Inflammatory macrophage treated with lipopolysaccharide for 4 hours (primary cell): Measurements from ENCODE around the gene ETNK2.
"Not testable (repeated sequence)": the region's sequence is repeated elsewhere in the genome, so short reads cannot be mapped to it uniquely, and the experiment has no call there.

Experiments used
- DNase-seq: peaks from one replicate; pipeline ENCODE4 v3.0.0-alpha.2; 2020

The ETNK2 gene

GRCh38 chr1:204094313-204094729 lies 57.5 kb downstream of the ETNK2 start:
- DNase-seq: no peak

GRCh38 chr1:204093781-204094180 lies 58.1 kb downstream of the ETNK2 start:
- DNase-seq: no peak

- DNase-seq: no peak
Observed at GRCh38 chr1:204093421-204093717, 58.5 kb downstream of the ETNK2 start.

GRCh38 chr1:204092632-204093420 lies 59.0 kb downstream of the ETNK2 start:
- no peak for DNase-seq

- no peak for DNase-seq
Observed at GRCh38 chr1:204091787-204092312, 60.0 kb downstream of the ETNK2 start.

- DNase-seq: no peak
Observed at GRCh38 chr1:204091066-204091465, 60.8 kb downstream of the ETNK2 start.

GRCh38 chr1:204090132-204090531 lies 61.7 kb downstream of the ETNK2 start:
- not testable (repeated sequence) for DNase-seq

GRCh38 chr1:204089044-204089751 lies 62.6 kb downstream of the ETNK2 start:
- no peak for DNase-seq

- DNase-seq: no peak
Observed at GRCh38 chr1:204088596-204088995, 63.2 kb downstream of the ETNK2 start.

GRCh38 chr1:204087893-204088528 lies 63.8 kb downstream of the ETNK2 start:
- no peak for DNase-seq

GRCh38 chr1:204087181-204087892 lies 64.5 kb downstream of the ETNK2 start:
- no peak for DNase-seq

- DNase-seq: no peak
Observed at GRCh38 chr1:204085876-204086275, 66.0 kb downstream of the ETNK2 start.

GRCh38 chr1:204084247-204084772 lies 67.5 kb downstream of the ETNK2 start:
- DNase-seq: no peak

- DNase-seq: no peak
Observed at GRCh38 chr1:204083491-204083890, 68.4 kb downstream of the ETNK2 start.

- no peak for DNase-seq
Observed at GRCh38 chr1:204081791-204082513, 69.9 kb downstream of the ETNK2 start.

- DNase-seq: no peak
Observed at GRCh38 chr1:204081164-204081790, 70.6 kb downstream of the ETNK2 start.
